ENCODE data around the gene PCLO.
A peak's percentile ranks its signal among the peaks of the same experiment; 100 is the strongest.

PCLO gene

GRCh38 chr7:82810558-82811259 is 352.0 kb downstream of the PCLO start:
- no peak for DNase-seq

- DNase-seq = no peak
Measured at GRCh38 chr7:82808633-82809032, 354.1 kb downstream of the PCLO start.

DNA sequence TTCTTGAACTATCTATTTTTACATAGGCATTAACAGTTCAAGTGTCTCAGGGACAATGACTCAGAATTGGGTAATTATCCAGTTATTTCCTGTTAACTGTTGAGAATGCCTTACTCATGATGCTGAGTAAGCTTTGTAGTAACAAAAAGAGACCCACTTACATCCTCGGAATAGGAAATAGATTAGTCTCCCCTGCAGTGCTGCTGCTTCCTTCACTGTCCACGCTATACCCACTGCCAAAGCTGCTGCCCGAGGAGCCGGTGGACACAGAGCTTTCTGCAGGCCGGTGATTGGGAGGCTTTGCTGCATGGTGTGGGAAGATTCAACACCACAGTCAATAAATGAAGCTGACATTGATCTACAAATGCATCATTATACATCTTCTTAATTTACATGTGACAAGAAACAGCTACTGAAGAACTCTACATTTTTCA is 357.1 kb downstream of the PCLO start:
- DNase-seq = no peak

- DNase-seq = no peak
Measured at GRCh38 chr7:82803411-82803810, 359.3 kb downstream of the PCLO start.

- no peak for DNase-seq
Measured at GRCh38 chr7:82789883-82790609, 372.6 kb downstream of the PCLO start.

GRCh38 chr7:82778021-82778420 is 384.7 kb downstream of the PCLO start:
- no peak for DNase-seq

GRCh38 chr7:82762880-82763279 is 399.8 kb downstream of the PCLO start:
- no peak for DNase-seq

GRCh38 chr7:82760831-82761230 is 401.9 kb downstream of the PCLO start:
- no peak for DNase-seq

GRCh38 chr7:82760074-82760473 is 402.6 kb downstream of the PCLO start:
- DNase-seq = no peak

DNA sequence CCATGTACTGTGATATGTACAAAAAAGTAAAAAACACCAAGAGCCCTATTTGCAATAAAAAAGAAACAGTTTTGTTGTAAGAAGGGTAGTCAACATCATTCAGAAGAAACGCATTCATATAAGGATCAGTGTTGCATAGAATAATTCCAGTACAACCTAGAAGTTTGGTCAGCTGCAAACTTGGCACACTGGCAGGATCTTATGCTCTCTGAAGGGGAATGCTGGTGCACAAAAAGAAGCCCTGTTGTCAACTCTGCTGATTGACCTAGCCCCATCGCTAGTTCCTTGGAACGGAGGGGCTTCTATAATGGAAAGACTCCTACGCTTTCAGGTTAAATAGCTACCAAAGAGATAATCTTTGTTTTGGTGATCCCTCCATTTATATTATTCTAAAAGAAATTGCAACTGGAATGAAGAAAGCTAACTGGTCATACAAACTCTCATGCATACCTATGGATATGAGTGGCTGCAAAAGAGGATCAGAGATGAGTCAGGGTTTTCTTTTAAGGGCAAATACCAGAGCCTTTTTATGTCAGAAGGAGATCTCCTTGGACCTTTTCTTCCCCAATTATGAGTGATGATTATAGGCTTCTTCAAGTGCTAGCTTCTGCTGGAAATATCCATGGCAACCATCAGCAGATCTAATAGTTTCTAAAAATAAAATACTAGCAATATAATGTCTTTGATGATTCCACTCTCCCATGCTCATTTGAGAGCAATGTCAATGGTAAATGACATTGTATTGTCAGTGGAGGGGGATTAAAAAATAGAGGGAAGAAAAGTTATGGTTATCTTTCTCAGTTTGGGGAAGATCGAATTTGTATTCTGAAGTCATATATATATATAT is 406.8 kb downstream of the PCLO start:
- no peak for DNase-seq

- DNase-seq = no peak
Measured at GRCh38 chr7:82750007-82750406, 412.7 kb downstream of the PCLO start.

- DNase-seq = no peak
Measured at GRCh38 chr7:82745820-82746219, 416.9 kb downstream of the PCLO start.

DNA sequence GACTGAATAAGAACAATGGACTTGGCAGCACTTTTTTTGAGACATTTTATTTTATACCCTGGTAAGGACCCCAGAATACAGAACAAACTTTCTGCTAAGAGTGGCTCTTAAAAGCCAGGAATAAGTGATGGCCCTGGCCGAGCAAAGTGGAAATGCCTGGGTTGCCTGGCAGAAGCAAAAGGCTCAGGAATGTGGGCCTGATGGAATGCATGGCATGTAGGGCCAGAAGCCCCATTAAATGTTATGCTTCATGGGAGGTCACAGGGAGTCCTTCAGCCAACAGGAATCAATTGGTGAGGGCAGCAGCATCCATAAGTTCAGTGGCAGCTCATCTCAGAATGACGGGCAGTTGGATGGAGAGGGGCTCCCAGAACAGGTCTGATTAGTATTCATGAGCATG is 417.6 kb downstream of the PCLO start:
- DNase-seq = no peak

- DNase-seq = no peak
Measured at GRCh38 chr7:82742163-82742562, 420.5 kb downstream of the PCLO start.

- DNase-seq = no peak
Measured at GRCh38 chr7:82741493-82741892, 421.2 kb downstream of the PCLO start.

GRCh38 chr7:82740246-82740848 is 422.3 kb downstream of the PCLO start:
- DNase-seq = no peak

GRCh38 chr7:82736633-82737032 is 426.1 kb downstream of the PCLO start:
- DNase-seq = no peak

- DNase-seq = no peak
Measured at GRCh38 chr7:82732677-82733076, 430.0 kb downstream of the PCLO start.

DNA sequence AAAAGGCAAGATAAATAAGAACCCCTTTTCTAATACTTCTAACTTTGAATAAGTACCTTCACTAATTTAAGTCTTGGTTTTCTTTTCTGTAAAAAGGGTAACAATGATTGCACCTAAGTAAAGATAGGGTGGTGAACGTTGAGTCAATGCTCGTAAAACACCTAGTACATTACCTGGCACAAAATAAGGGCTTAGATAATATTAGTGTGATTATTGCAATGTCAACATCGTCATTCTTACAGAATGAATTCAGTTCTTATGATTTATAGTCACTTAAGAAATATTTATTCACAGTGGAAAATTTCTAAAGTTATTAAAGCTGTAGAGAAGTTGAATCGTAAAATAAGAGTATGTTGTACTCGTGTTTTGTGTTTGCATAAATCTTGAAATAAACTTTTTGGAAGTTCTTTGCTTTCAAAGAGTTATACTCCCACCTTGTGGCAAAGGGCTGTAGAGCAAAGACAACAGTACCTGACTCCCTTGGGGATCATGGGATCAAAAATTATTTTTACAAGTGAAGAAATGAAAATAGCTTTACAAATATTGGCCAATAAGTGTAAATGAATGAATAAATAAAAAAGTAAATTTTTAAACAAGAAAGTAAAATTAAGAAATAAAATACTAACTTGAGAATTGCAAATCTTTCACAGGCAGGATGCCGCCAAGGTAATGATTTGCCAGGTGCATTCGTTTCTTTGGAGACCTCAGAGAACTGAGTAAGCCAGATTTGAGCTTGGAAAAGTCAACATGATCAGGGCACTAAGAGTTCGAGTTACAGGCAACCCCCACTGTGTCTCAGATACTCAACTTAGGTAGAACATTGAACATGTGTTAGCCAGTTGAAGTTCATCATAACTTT is 433.3 kb downstream of the PCLO start:
- no peak for DNase-seq

DNA sequence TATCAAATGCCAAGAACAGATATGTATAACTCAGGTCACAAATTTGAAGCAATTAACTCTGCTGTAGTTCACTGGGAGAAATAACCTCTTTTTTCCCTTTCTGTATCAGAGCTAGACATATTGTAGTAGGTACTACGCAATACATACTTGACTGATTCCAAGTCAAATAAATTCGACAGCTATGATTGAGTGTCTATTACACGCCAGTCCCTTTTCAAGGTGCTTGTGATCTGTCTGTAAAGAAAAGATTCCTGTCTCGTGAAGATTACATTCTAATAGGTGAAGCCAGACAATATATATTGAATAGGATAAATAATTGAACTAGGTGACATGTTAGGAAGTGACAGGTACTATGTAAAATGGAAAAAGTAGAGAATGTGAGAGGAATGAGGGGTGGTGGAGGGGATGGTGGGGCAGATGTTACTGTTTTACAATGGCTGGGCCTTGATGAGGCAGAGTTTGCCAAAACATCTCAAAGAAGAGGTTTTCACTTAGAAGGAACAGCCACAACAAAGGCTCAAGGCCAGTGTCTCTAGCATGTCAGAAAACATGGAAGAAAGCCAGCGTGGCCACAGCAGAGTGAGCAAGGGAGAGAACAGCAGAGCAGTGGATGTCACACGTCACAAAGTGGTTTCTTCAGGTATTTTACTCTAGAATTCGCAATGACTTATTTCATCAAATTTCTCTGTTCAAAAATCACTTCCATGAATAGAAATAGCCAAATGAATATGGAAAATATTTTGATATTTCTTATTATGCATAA is 436.5 kb downstream of the PCLO start:
- peak; percentile 22 for DNase-seq

GRCh38 chr7:82723411-82723810 is 439.3 kb downstream of the PCLO start:
- no peak for DNase-seq

All from femur (tissue), 1 donor.